HCT116 (cell line): ENCODE measurements around the gene FRY.

ENCODE experiments used
- CEBPB ChIP-seq: IDR thresholded peaks from 2 replicates; pipeline ENCODE4 v1.6.1; 2012; ENCODE audit warnings: low read depth
- CTCF ChIP-seq, 3 experiments: fragments of 200-600 bp in 1 of 3; sonication (generic) in 1 of 3; IDR thresholded peaks in 2 of 3; conservative IDR thresholded peaks in 1 of 3; 2 replicates each; pipeline ENCODE4 v1.5.1; 2012 to 2017; ENCODE audit warnings: low read depth in 2 of 3, low read length in 2 of 3, antibody characterized with exemption in 1 of 3, borderline replicate concordance in 1 of 3, control low read depth in 1 of 3, mild to moderate bottlenecking in 1 of 3, mixed read lengths in 1 of 3, mixed run types in 1 of 3, moderate library complexity in 1 of 3; ENCODE audit not compliant: insufficient read depth in 1 of 3
- POLR2AphosphoS5 ChIP-seq: IDR thresholded peaks from 2 replicates; pipeline ENCODE4 v1.6.1; 2011; ENCODE audit warnings: mild to moderate bottlenecking, low read depth, low read length, moderate library complexity

- TF ChIP-seq CTCF (IDR thresholded peaks at IDR 0.05 in 2 of 3, conservative IDR thresholded peaks at IDR 0.05 in 1 of 3; ENCODE audit: borderline replicate concordance in 1 of 3, insufficient read depth in 1 of 3, low read depth in 2 of 3, low read length in 2 of 3) (no peak), CEBPB (no peak), POLR2AphosphoS5 (no peak)
Measured at GRCh38 chr13:32262165-32262564, 230.6 kb downstream of the FRY start.
